BLaER1 (cell line): ENCODE measurements around the gene NT5DC1.
"Not testable (repeated sequence)": the region's sequence is repeated elsewhere in the genome, so short reads cannot be mapped to it uniquely, and the experiment has no call there.

Experiments
- H3K27ac ChIP-seq: shearing (Covaris generic); formaldehyde crosslinking; 2 replicates; pipeline ENCODE4 v1.8.1; 2022
- H3K27me3 ChIP-seq: shearing (Covaris generic); formaldehyde crosslinking; 2 replicates; pipeline ENCODE4 v1.8.1; 2022
- H3K36me3 ChIP-seq: shearing (Covaris generic); formaldehyde crosslinking; 2 replicates; pipeline ENCODE4 v1.8.1; 2022
- H3K4me1 ChIP-seq: shearing (Covaris generic); formaldehyde crosslinking; 2 replicates; pipeline ENCODE4 v1.8.1; 2022
- H3K4me2 ChIP-seq: shearing (Covaris generic); formaldehyde crosslinking; 2 replicates; pipeline ENCODE4 v1.8.1; 2022
- H3K4me3 ChIP-seq: shearing (Covaris generic); formaldehyde crosslinking; 2 replicates; pipeline ENCODE4 v1.8.1; 2022
- H3K9ac ChIP-seq: shearing (Covaris generic); formaldehyde crosslinking; 2 replicates; pipeline ENCODE4 v1.8.1; 2022
- H3K9me3 ChIP-seq: shearing (Covaris generic); formaldehyde crosslinking; 2 replicates; pipeline ENCODE4 v1.8.1; 2022
- H4K20me1 ChIP-seq: shearing (Covaris generic); formaldehyde crosslinking; 2 replicates; pipeline ENCODE4 v1.8.1; 2022
- Cebpa-rat ChIP-seq: shearing (Covaris generic); IDR thresholded peaks from 2 replicates; pipeline ENCODE4 v1.8.1; 2022

Gene NT5DC1

DNA sequence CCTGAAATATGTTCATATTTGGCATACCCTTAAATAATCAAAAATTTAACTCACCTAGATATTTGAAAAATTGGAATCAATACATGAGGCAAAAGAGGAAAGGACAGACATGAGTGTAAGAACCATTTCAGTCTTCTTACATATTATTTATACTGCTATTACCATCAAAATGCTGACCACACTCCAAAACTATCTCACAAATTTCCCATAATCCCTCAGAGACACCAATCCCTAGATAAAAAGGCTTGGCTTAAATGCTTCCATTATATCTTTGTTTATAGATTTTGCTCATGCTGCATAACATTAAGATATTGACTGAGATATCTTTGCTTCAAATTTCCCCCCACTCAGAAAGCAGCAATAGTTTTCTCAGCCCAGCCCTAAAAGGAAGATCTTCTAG is 11.7 kb upstream of the NT5DC1 start:
- H3K9me3 ChIP-seq, result no peaks in the 10 kb centered on the region; the same call in 1 of the 2 replicates
- no peaks in the 10 kb centered on the region for H3K36me3 ChIP-seq
- no peak for TF ChIP-seq Cebpa-rat
- no peak overlapping the region for H3K9ac ChIP-seq
- H3K27ac ChIP-seq, result no peak overlapping the region
- H3K27me3 ChIP-seq, result no peaks in the 10 kb centered on the region
- H3K4me3 ChIP-seq, result no peak overlapping the region
- no peaks in the 10 kb centered on the region for H3K4me1 ChIP-seq
- no peaks in the 10 kb centered on the region for H4K20me1 ChIP-seq
- no peak overlapping the region for H3K4me2 ChIP-seq

DNA sequence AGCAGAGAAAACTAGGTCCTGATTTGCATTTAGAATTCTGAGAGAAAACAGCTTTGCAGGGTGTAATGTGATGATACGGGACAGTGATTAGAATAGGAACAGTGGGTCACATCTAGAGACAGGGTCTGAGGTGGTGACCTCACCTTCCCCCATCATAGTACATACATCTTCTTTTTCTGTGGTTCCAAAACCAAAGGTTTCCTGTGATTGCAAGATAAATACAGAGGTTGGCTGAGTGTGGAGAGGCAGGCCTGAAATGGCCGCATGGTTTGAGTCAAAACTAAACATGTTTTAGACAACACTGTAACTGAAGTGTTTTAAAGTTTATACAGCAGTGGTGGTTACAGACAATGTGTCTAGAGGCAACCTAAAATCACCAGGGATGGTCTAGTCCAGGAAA is 10.4 kb upstream of the NT5DC1 start:
- no peaks in the 10 kb centered on the region for H3K36me3 ChIP-seq
- no peaks in the 10 kb centered on the region for H3K27me3 ChIP-seq
- no peak for TF ChIP-seq Cebpa-rat
- H3K4me2 ChIP-seq, result no peak overlapping the region
- H3K27ac ChIP-seq, result no peak overlapping the region
- H3K9ac ChIP-seq, result no peak overlapping the region
- no peaks in the 10 kb centered on the region for H4K20me1 ChIP-seq
- H3K4me1 ChIP-seq, result no peaks in the 10 kb centered on the region
- H3K9me3 ChIP-seq, result no peaks in the 10 kb centered on the region; the same call in 1 of the 2 replicates
- H3K4me3 ChIP-seq, result no peak overlapping the region

GRCh38 chr6:116094041-116094440 is 6.6 kb upstream of the NT5DC1 start:
- no peak overlapping the region for H3K4me2 ChIP-seq
- TF ChIP-seq Cebpa-rat, result no peak
- no peaks in the 10 kb centered on the region for H3K36me3 ChIP-seq
- H3K9ac ChIP-seq, result no peak overlapping the region
- H4K20me1 ChIP-seq, result no peaks in the 10 kb centered on the region
- H3K4me1 ChIP-seq, result no peaks in the 10 kb centered on the region
- peaks cover 14% of the 10 kb centered on the region for H3K9me3 ChIP-seq
- no peak overlapping the region for H3K27ac ChIP-seq
- no peaks in the 10 kb centered on the region for H3K27me3 ChIP-seq
- no peak overlapping the region for H3K4me3 ChIP-seq

- H3K4me1 ChIP-seq, H4K20me1 ChIP-seq, H3K4me3 ChIP-seq, H3K36me3 ChIP-seq, H3K9ac ChIP-seq, H3K27me3 ChIP-seq, H3K27ac ChIP-seq, H3K4me2 ChIP-seq: not testable (repeated sequence)
- peaks cover 14% of the 10 kb centered on the region for H3K9me3 ChIP-seq
Observed at GRCh38 chr6:116096048-116096759, 4.4 kb upstream of the NT5DC1 start.

DNA sequence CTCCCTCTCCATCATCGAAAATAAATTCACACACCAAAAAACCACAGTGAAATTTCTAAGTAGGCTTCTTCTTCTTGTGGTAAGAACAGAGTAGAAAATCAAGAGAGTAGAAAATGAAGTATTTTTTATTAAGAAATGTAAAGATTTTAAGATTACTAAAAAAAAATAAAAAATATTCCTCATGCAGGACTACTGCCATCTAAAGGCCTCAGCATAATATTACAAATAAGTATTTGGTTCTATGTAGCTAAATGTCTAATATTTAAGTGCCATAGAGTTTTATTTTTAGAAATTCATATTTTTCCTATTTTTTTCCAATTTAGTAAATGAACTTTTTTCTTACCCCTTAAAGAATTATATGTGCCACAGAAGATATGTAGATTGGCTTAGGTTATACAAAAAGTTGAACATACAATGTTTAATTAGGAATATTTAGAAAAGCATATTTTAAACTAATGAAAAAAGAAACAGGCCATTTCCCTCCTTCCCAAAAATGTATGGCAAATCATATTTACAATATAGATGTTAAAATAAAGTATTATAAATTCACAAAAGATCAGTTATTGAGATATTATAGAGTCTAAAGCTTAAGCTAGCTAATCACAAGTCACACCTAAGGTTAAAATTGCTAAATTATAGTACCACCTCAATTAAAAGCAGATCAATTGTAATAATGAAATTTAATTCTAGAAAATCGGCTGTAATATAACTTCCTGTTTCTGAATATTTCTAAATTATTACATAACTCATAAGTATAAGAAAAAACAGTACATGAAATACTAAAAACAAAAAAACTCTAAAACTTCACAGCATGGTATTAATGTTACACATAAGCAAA is 3.5 kb upstream of the NT5DC1 start:
- H3K36me3 ChIP-seq, result no peaks in the 10 kb centered on the region
- H3K27ac ChIP-seq, result no peak overlapping the region
- H3K27me3 ChIP-seq, result no peaks in the 10 kb centered on the region
- H3K9me3 ChIP-seq, result peaks cover 14% of the 10 kb centered on the region
- no peaks in the 10 kb centered on the region for H4K20me1 ChIP-seq
- peaks cover 9% of the 10 kb centered on the region for H3K4me1 ChIP-seq
- H3K4me2 ChIP-seq, result no peak overlapping the region
- TF ChIP-seq Cebpa-rat, result no peak
- no peak overlapping the region for H3K4me3 ChIP-seq
- no peak overlapping the region for H3K9ac ChIP-seq

DNA sequence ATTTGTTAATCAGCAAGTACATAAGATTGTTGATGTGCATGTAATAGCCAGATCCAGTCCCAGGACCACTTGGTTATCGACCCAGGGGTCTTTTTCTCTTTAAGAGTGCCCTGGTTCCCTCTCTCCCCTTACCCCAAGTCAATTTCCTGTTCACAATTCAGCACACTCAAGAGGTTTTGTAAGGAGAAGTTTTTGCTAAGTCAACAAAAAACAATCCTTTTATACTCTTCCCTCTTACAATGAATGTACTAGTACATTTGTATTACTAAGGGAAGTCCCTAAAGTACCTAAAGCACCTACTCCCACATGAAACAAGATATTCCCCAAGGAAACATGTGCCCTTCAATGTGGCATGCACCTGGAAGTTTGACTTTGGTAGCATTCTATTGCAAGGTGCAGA is 1.6 kb upstream of the NT5DC1 start:
- Histone ChIP-seq H3K27ac (no peak overlapping the region), H3K4me1 (peaks cover 20% of the 10 kb centered on the region), H3K9me3 (peaks cover 14% of the 10 kb centered on the region), H4K20me1 (no peaks in the 10 kb centered on the region), H3K27me3 (no peaks in the 10 kb centered on the region), H3K36me3 (no peaks in the 10 kb centered on the region), H3K4me3 (no peak overlapping the region), H3K9ac (no peak overlapping the region), H3K4me2 (no peak overlapping the region)
- TF ChIP-seq Cebpa-rat, result no peak

- Histone ChIP-seq H3K27ac (peak overlapping the region; percentile 81), H3K4me2 (peak overlapping the region; percentile 97), H3K4me3 (peak overlapping the region; percentile 76), H3K9ac (peak overlapping the region; percentile 81), H3K36me3 (no peaks in the 10 kb centered on the region), H3K4me1 (peaks cover 20% of the 10 kb centered on the region), H3K9me3 (peaks cover 5% of the 10 kb centered on the region), H3K27me3 (no peaks in the 10 kb centered on the region), H4K20me1 (no peaks in the 10 kb centered on the region)
- TF ChIP-seq Cebpa-rat, result no peak
Observed at GRCh38 chr6:116101302-116101718, 657 bp downstream of the NT5DC1 start.

DNA sequence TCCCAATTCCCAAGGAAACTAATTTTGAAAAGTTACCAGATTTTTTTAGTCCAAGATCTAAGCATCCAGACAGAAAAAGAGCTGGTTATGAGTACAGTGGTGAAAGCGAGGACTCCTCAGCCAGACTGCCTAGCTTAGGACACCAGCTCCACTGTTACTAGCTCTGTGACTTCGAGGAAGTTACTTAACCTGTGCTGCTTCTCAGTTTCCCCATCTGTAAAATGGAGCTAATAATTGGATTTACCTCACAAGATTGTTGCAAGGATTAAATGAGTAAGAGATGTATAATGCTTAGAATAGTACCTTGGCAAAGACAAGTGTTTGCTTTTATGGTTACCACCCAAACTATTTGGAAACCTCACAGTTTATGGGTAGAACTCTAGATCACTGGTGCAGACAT is 1.1 kb downstream of the NT5DC1 start:
- Histone ChIP-seq H3K27me3 (no peaks in the 10 kb centered on the region), H3K4me2 (peak overlapping the region; percentile 97), H3K9ac (peak overlapping the region; percentile 81), H3K4me1 (peaks cover 20% of the 10 kb centered on the region), H3K36me3 (no peaks in the 10 kb centered on the region), H3K27ac (no peak overlapping the region), H3K9me3 (peaks cover under 1% of the 10 kb centered on the region; the same call in 1 of the 2 replicates), H4K20me1 (no peaks in the 10 kb centered on the region), H3K4me3 (peak overlapping the region; percentile 76)
- no peak for TF ChIP-seq Cebpa-rat

GRCh38 chr6:116102873-116103272 is 2.2 kb downstream of the NT5DC1 start:
- Histone ChIP-seq H3K4me2 (peak overlapping the region; percentile 97), H3K27me3 (no peaks in the 10 kb centered on the region), H3K27ac (no peak overlapping the region), H3K4me3 (no peak overlapping the region), H4K20me1 (no peaks in the 10 kb centered on the region), H3K36me3 (no peaks in the 10 kb centered on the region), H3K9me3 (no peaks in the 10 kb centered on the region), H3K4me1 (peaks cover 20% of the 10 kb centered on the region), H3K9ac (no peak overlapping the region)
- no peak for TF ChIP-seq Cebpa-rat

- Histone ChIP-seq H3K27ac (no peak overlapping the region), H3K4me2 (no peak overlapping the region), H3K27me3 (no peaks in the 10 kb centered on the region), H3K36me3 (peaks cover 10% of the 10 kb centered on the region; the same call in 1 of the 2 replicates), H3K9me3 (no peaks in the 10 kb centered on the region), H3K9ac (no peak overlapping the region), H3K4me3 (no peak overlapping the region), H3K4me1 (peaks cover 20% of the 10 kb centered on the region), H4K20me1 (no peaks in the 10 kb centered on the region)
- no peak for TF ChIP-seq Cebpa-rat
Observed at GRCh38 chr6:116104636-116105035, 4.0 kb downstream of the NT5DC1 start.
